NT2/D1 (cell line): ENCODE measurements around the gene GPR149.
"Not testable (repeated sequence)": the region's sequence is repeated elsewhere in the genome, so short reads cannot be mapped to it uniquely, and the experiment has no call there.

Experiments
- DNase-seq: peaks from one replicate; pipeline ENCODE4 v3.0.0-alpha.2; 2011; ENCODE audit warnings: low read depth, low spot score
- H3K27me3 ChIP-seq: 2 replicates; pipeline ENCODE4 v1.6.0; 2011; ENCODE audit warnings: mild to moderate bottlenecking; ENCODE audit not compliant: insufficient read length, insufficient read depth
- H3K36me3 ChIP-seq: 2 replicates; pipeline ENCODE4 v1.6.1; 2011; ENCODE audit warnings: mild to moderate bottlenecking, low read length, mixed read lengths; ENCODE audit not compliant: insufficient read depth, insufficient read length
- H3K4me1 ChIP-seq: 2 replicates; pipeline ENCODE4 v1.5.1; 2011; ENCODE audit not compliant: insufficient read depth, insufficient read length
- H3K4me3 ChIP-seq: 2 replicates; pipeline ENCODE4 v1.5.1; 2011; ENCODE audit warnings: low read depth; ENCODE audit not compliant: insufficient read length
- H3K9ac ChIP-seq: 2 replicates; pipeline ENCODE4 v1.6.0; 2011; ENCODE audit warnings: low read depth; ENCODE audit not compliant: insufficient read length
- H3K9me3 ChIP-seq: 2 replicates; pipeline ENCODE4 v1.5.1; 2011; ENCODE audit warnings: mild to moderate bottlenecking, low read length; ENCODE audit not compliant: insufficient read depth
- SUZ12 ChIP-seq: IDR thresholded peaks from 2 replicates; pipeline ENCODE4 v1.6.1; 2011; ENCODE audit not compliant: insufficient read length, insufficient read depth; ENCODE audit errors: extremely low read depth
- YY1 ChIP-seq: IDR thresholded peaks from 2 replicates; pipeline ENCODE4 v1.6.1; 2011; ENCODE audit not compliant: insufficient read length, insufficient read depth
- ZNF274 ChIP-seq: IDR thresholded peaks from 2 replicates; pipeline ENCODE4 v1.6.1; 2011; ENCODE audit warnings: mild to moderate bottlenecking, low read depth, low read length

The GPR149 gene

GRCh38 chr3:154430014-154430413, at the start of gene GPR149:
Gene GPR149 (minus strand): TSS chr3:154430190. CDS start chr3:154429615, 575 bp downstream.
- no peak for TF ChIP-seq YY1
- TF ChIP-seq ZNF274: no peak
- TF ChIP-seq SUZ12: no peak
- Histone ChIP-seq H3K36me3 (no peaks in the 10 kb centered on the region), H3K9ac (peak within 1 kb of the TSS; percentile 84), H3K9me3 (no peaks in the 10 kb centered on the region), H3K4me1 (peaks cover 5% of the 10 kb centered on the region), H3K27me3 (peaks cover 35% of the 10 kb centered on the region), H3K4me3 (peak within 1 kb of the TSS; percentile 62)
- DNase-seq: no peak

- Histone ChIP-seq H3K9me3 (no peaks in the 10 kb centered on the region; the same call in 1 of the 2 replicates), H3K36me3 (no peaks in the 10 kb centered on the region), H3K27me3 (no peaks in the 10 kb centered on the region), H3K4me1 (no peaks in the 10 kb centered on the region), H3K9ac (no peak overlapping the region), H3K4me3 (no peak overlapping the region)
- no peak for DNase-seq
- TF ChIP-seq ZNF274 (no peak), SUZ12 (no peak), YY1 (no peak)
Observed at GRCh38 chr3:154473769-154474168, 43.8 kb upstream of the GPR149 start.

- Histone ChIP-seq H3K4me1 (no peaks in the 10 kb centered on the region), H3K36me3 (no peaks in the 10 kb centered on the region), H3K9ac (no peak overlapping the region), H3K27me3 (no peaks in the 10 kb centered on the region), H3K4me3 (no peak overlapping the region), H3K9me3 (no peaks in the 10 kb centered on the region; the same call in 1 of the 2 replicates)
- no peak for TF ChIP-seq YY1
- DNase-seq: no peak
Observed at GRCh38 chr3:154469585-154469984, 39.6 kb upstream of the GPR149 start.

- H3K9me3 ChIP-seq: no peaks in the 10 kb centered on the region
- H3K4me3 ChIP-seq: no peak overlapping the region
- no peaks in the 10 kb centered on the region for H3K4me1 ChIP-seq
- TF ChIP-seq SUZ12 (no peak), YY1 (no peak), ZNF274 (no peak)
- no peaks in the 10 kb centered on the region for H3K27me3 ChIP-seq
- DNase-seq: no peak
- H3K9ac ChIP-seq: no peak overlapping the region
- H3K36me3 ChIP-seq: no peaks in the 10 kb centered on the region
Observed at GRCh38 chr3:154464440-154465190, 34.6 kb upstream of the GPR149 start.

GRCh38 chr3:154458560-154458959, 28.6 kb upstream of the GPR149 start:
- Histone ChIP-seq H3K9ac (no peak overlapping the region), H3K27me3 (no peaks in the 10 kb centered on the region), H3K36me3 (no peaks in the 10 kb centered on the region), H3K4me3 (no peak overlapping the region), H3K4me1 (no peaks in the 10 kb centered on the region), H3K9me3 (no peaks in the 10 kb centered on the region)
- TF ChIP-seq ZNF274 (no peak), YY1 (no peak), SUZ12 (no peak)
- no peak for DNase-seq

GRCh38 chr3:154439081-154439480, 9.1 kb upstream of the GPR149 start:
- H3K9me3 ChIP-seq, H3K9ac ChIP-seq, H3K4me1 ChIP-seq, H3K4me3 ChIP-seq, DNase-seq, H3K36me3 ChIP-seq, H3K27me3 ChIP-seq: not testable (repeated sequence)

GRCh38 chr3:154431043-154431442, 1.1 kb upstream of the GPR149 start:
- DNase-seq: no peak
- no peak overlapping the region for H3K4me3 ChIP-seq

More at GRCh38 chr3:154431043-154431442, 1.1 kb upstream of the GPR149 start:
- H3K27me3 ChIP-seq: peaks cover 35% of the 10 kb centered on the region
- no peaks in the 10 kb centered on the region for H3K36me3 ChIP-seq
- no peaks in the 10 kb centered on the region for H3K9me3 ChIP-seq
- peaks cover 5% of the 10 kb centered on the region for H3K4me1 ChIP-seq
- no peak overlapping the region for H3K9ac ChIP-seq
- no peak for TF ChIP-seq SUZ12
- no peak for TF ChIP-seq YY1
- no peak for TF ChIP-seq ZNF274
